ENCODE data around the gene HNRNPM.
"Not testable (repeated sequence)": the region's sequence is repeated elsewhere in the genome, so short reads cannot be mapped to it uniquely, and the experiment has no call there.

Gene HNRNPM

GRCh38 chr19:8444140-8444676 is 567 bp upstream of the HNRNPM start:
- Mint-ChIP-seq H3K4me1 (ENCODE audit: low read depth in 2 of 2) (peaks cover 28 to 41% of the 10 kb centered on the region in 2 donors), H3K4me3 (peak overlapping the region; percentile 82 to 96), H3K36me3 (ENCODE audit: insufficient read depth) (peaks cover 31% of the 10 kb centered on the region), H3K27ac (peak overlapping the region; percentile 94 to 99)
- ATAC-seq (replicated peaks); H3K9me3 Mint-ChIP-seq; H3K27me3 Mint-ChIP-seq; DNase-seq: not testable (repeated sequence)

- Mint-ChIP-seq H3K4me3 (peak overlapping the region; percentile 82 to 96), H3K36me3 (ENCODE audit: insufficient read depth) (peaks cover 31% of the 10 kb centered on the region), H3K27me3 (no peaks in the 10 kb centered on the region), H3K9me3 (no peaks in the 10 kb centered on the region), H3K4me1 (ENCODE audit: low read depth in 2 of 2) (peaks cover 35 to 47% of the 10 kb centered on the region in 2 donors), H3K27ac (peak overlapping the region; percentile 94 to 99)
- ATAC-seq (replicated peaks) (peak; percentile 8), DNase-seq (peak in 2 of 3 experiments; percentile 8 to 18)
Observed at GRCh38 chr19:8445488-8446001, 770 bp downstream of the HNRNPM start.

GRCh38 chr19:8446061-8446709 is 1.4 kb downstream of the HNRNPM start:
- peaks cover 33% of the 10 kb centered on the region for H3K36me3 Mint-ChIP-seq (ENCODE audit: insufficient read depth)

GRCh38 chr19:8449830-8450229 is 5.1 kb downstream of the HNRNPM start:
- DNase-seq: no peak
- Mint-ChIP-seq H3K27ac (no peak overlapping the region), H3K4me1 (ENCODE audit: low read depth in 2 of 2) (peaks cover 65 to 78% of the 10 kb centered on the region in 2 donors), H3K4me3 (peak overlapping the region; percentile 5 to 52), H3K36me3 (ENCODE audit: insufficient read depth) (peaks cover 54% of the 10 kb centered on the region), H3K27me3 (no peaks in the 10 kb centered on the region), H3K9me3 (no peaks in the 10 kb centered on the region)
- no peak for ATAC-seq (replicated peaks)

More at GRCh38 chr19:8446061-8446709, 1.4 kb downstream of the HNRNPM start:
- ATAC-seq (replicated peaks) (no peak), DNase-seq (no peak)
- H3K27me3 Mint-ChIP-seq: no peaks in the 10 kb centered on the region
- H3K9me3 Mint-ChIP-seq: no peaks in the 10 kb centered on the region
- peaks cover 38 to 53% of the 10 kb centered on the region in 2 donors for H3K4me1 Mint-ChIP-seq (ENCODE audit: low read depth in 2 of 2)
- peak overlapping the region; percentile 82 to 96 for H3K4me3 Mint-ChIP-seq
- peak overlapping the region; percentile 94 to 99 for H3K27ac Mint-ChIP-seq

GRCh38 chr19:8451377-8451776 is 6.6 kb downstream of the HNRNPM start:
- H3K36me3 Mint-ChIP-seq (ENCODE audit: insufficient read depth): peaks cover 55% of the 10 kb centered on the region
- DNase-seq (no peak), ATAC-seq (replicated peaks) (no peak)
- H3K27me3 Mint-ChIP-seq: no peaks in the 10 kb centered on the region
- peak overlapping the region; percentile 44 to 77 for H3K27ac Mint-ChIP-seq
- H3K4me3 Mint-ChIP-seq: peak overlapping the region; percentile 58 to 61
- H3K9me3 Mint-ChIP-seq: no peaks in the 10 kb centered on the region
- peaks cover 64 to 81% of the 10 kb centered on the region in 2 donors for H3K4me1 Mint-ChIP-seq (ENCODE audit: low read depth in 2 of 2)

GRCh38 chr19:8451885-8452284 is 7.1 kb downstream of the HNRNPM start:
- peak overlapping the region in 1 of 2 donors; percentile 77 for H3K27ac Mint-ChIP-seq
- H3K4me1 Mint-ChIP-seq (ENCODE audit: low read depth in 2 of 2): peaks cover 64 to 81% of the 10 kb centered on the region in 2 donors
- no peaks in the 10 kb centered on the region for H3K9me3 Mint-ChIP-seq
- peaks cover 55% of the 10 kb centered on the region for H3K36me3 Mint-ChIP-seq (ENCODE audit: insufficient read depth)
- no peaks in the 10 kb centered on the region for H3K27me3 Mint-ChIP-seq
- ATAC-seq (replicated peaks) (peak; percentile 90), DNase-seq (peak in 1 of 3 experiments; percentile 12)
- peak overlapping the region; percentile 58 to 61 for H3K4me3 Mint-ChIP-seq

- no peaks in the 10 kb centered on the region for H3K27me3 Mint-ChIP-seq
- no peaks in the 10 kb centered on the region for H3K9me3 Mint-ChIP-seq
- peaks cover 55% of the 10 kb centered on the region for H3K36me3 Mint-ChIP-seq (ENCODE audit: insufficient read depth)
- ATAC-seq (replicated peaks): no peak
- peak overlapping the region; percentile 58 to 61 for H3K4me3 Mint-ChIP-seq
- no peak for DNase-seq
- peak overlapping the region in 1 of 2 donors; percentile 41 for H3K27ac Mint-ChIP-seq
- H3K4me1 Mint-ChIP-seq (ENCODE audit: low read depth in 2 of 2): peaks cover 58 to 81% of the 10 kb centered on the region in 2 donors
Observed at GRCh38 chr19:8452446-8453123, 7.8 kb downstream of the HNRNPM start.

- peak overlapping the region; percentile 41 to 53 for H3K4me3 Mint-ChIP-seq
- H3K27ac Mint-ChIP-seq: peak overlapping the region in 1 of 2 donors; percentile 62
- no peaks in the 10 kb centered on the region for H3K27me3 Mint-ChIP-seq
- ATAC-seq (replicated peaks) (no peak), DNase-seq (no peak)
- H3K4me1 Mint-ChIP-seq (ENCODE audit: low read depth in 2 of 2): peaks cover 59 to 85% of the 10 kb centered on the region in 2 donors
- H3K9me3 Mint-ChIP-seq: no peaks in the 10 kb centered on the region
- peaks cover 60% of the 10 kb centered on the region for H3K36me3 Mint-ChIP-seq (ENCODE audit: insufficient read depth)
Observed at GRCh38 chr19:8453616-8454015, 8.8 kb downstream of the HNRNPM start.

- no peaks in the 10 kb centered on the region for H3K9me3 Mint-ChIP-seq
- H3K4me3 Mint-ChIP-seq: peak overlapping the region in 1 of 2 donors; percentile 53
- no peaks in the 10 kb centered on the region for H3K27me3 Mint-ChIP-seq
- ATAC-seq (replicated peaks) (no peak), DNase-seq (no peak)
- H3K4me1 Mint-ChIP-seq (ENCODE audit: low read depth in 2 of 2): peaks cover 53 to 87% of the 10 kb centered on the region in 2 donors
- peaks cover 65% of the 10 kb centered on the region for H3K36me3 Mint-ChIP-seq (ENCODE audit: insufficient read depth)
- H3K27ac Mint-ChIP-seq: peak overlapping the region in 1 of 2 donors; percentile 62
Observed at GRCh38 chr19:8454218-8454617, 9.4 kb downstream of the HNRNPM start.

- peak overlapping the region in 1 of 2 donors; percentile 62 for H3K27ac Mint-ChIP-seq
- no peaks in the 10 kb centered on the region for H3K9me3 Mint-ChIP-seq
- peak overlapping the region in 1 of 2 donors; percentile 14 for H3K4me3 Mint-ChIP-seq
- H3K27me3 Mint-ChIP-seq: no peaks in the 10 kb centered on the region
- H3K36me3 Mint-ChIP-seq (ENCODE audit: insufficient read depth): peaks cover 65% of the 10 kb centered on the region
- no peak for DNase-seq
- peaks cover 56 to 91% of the 10 kb centered on the region in 2 donors for H3K4me1 Mint-ChIP-seq (ENCODE audit: low read depth in 2 of 2)
- no peak for ATAC-seq (replicated peaks)
Observed at GRCh38 chr19:8455018-8455417, 10.2 kb downstream of the HNRNPM start.

- no peak for ATAC-seq (replicated peaks)
- DNase-seq: no peak
- Mint-ChIP-seq H3K27me3 (no peaks in the 10 kb centered on the region), H3K36me3 (ENCODE audit: insufficient read depth) (peaks cover 70% of the 10 kb centered on the region), H3K9me3 (no peaks in the 10 kb centered on the region), H3K4me1 (ENCODE audit: low read depth in 2 of 2) (peaks cover 61 to 94% of the 10 kb centered on the region in 2 donors), H3K27ac (peak overlapping the region in 1 of 2 donors; percentile 34), H3K4me3 (no peak overlapping the region)
Observed at GRCh38 chr19:8456064-8456463, 11.3 kb downstream of the HNRNPM start.

- Mint-ChIP-seq H3K4me3 (no peak overlapping the region), H3K27me3 (no peaks in the 10 kb centered on the region), H3K36me3 (ENCODE audit: insufficient read depth) (peaks cover 63% of the 10 kb centered on the region), H3K27ac (no peak overlapping the region), H3K4me1 (ENCODE audit: low read depth in 2 of 2) (peaks cover 57 to 91% of the 10 kb centered on the region in 2 donors), H3K9me3 (no peaks in the 10 kb centered on the region)
- no peak for ATAC-seq (replicated peaks)
- no peak for DNase-seq
Observed at GRCh38 chr19:8457209-8457608, 12.4 kb downstream of the HNRNPM start.

- H3K27ac Mint-ChIP-seq: peak overlapping the region in 1 of 2 donors; percentile 13
- no peak for ATAC-seq (replicated peaks)
- peaks cover 58 to 93% of the 10 kb centered on the region in 2 donors for H3K4me1 Mint-ChIP-seq (ENCODE audit: low read depth in 2 of 2)
- no peaks in the 10 kb centered on the region for H3K27me3 Mint-ChIP-seq
- H3K36me3 Mint-ChIP-seq (ENCODE audit: insufficient read depth): peaks cover 61% of the 10 kb centered on the region
- no peaks in the 10 kb centered on the region for H3K9me3 Mint-ChIP-seq
- H3K4me3 Mint-ChIP-seq: peak overlapping the region in 1 of 2 donors; percentile 41
- DNase-seq: no peak
Observed at GRCh38 chr19:8457827-8458226, 13.1 kb downstream of the HNRNPM start.

Measured in effector memory CD8-positive, alpha-beta T cell (primary cell).